ENCODE data around the gene SHB. TPM values are rescaled to one million over a fixed set of nuclear protein-coding genes. Genes with fewer than 3 reads are reported as not detected.

SHB gene
- total RNA-seq, 2 donors from 2014 or later = 28.1 to 38.1 TPM

DNA sequence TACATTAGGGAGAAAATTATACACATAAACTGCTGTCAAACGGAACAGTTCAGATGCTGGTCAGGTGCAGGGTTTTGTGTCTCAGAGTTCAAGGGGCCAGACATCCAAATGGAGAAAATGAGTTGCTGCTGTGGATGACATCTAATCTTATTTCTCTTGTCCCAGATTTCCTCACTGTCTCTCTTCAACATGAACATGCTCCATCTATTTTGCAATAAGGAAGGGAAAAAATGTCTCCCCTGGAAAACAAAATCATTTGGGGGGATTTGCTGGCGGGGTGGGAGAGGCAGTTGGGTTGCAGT, 51.2 kb downstream of the SHB start:
- peak overlapping the region; percentile 89 for H3K27ac ChIP-seq (ENCODE audit: low read depth, low read length)
- TF ChIP-seq, protein P1, sequence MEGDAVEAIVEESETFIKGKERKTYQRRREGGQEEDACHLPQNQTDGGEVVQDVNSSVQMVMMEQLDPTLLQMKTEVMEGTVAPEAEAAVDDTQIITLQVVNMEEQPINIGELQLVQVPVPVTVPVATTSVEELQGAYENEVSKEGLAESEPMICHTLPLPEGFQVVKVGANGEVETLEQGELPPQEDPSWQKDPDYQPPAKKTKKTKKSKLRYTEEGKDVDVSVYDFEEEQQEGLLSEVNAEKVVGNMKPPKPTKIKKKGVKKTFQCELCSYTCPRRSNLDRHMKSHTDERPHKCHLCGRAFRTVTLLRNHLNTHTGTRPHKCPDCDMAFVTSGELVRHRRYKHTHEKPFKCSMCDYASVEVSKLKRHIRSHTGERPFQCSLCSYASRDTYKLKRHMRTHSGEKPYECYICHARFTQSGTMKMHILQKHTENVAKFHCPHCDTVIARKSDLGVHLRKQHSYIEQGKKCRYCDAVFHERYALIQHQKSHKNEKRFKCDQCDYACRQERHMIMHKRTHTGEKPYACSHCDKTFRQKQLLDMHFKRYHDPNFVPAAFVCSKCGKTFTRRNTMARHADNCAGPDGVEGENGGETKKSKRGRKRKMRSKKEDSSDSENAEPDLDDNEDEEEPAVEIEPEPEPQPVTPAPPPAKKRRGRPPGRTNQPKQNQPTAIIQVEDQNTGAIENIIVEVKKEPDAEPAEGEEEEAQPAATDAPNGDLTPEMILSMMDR (conservative IDR thresholded peaks at IDR 0.05) = no peak
- Mint-ChIP-seq H3K36me3 (ENCODE audit: low read depth) (peaks cover 39% of the 10 kb centered on the region), H3K27ac (peak overlapping the region; percentile 83), H3K27me3 (ENCODE audit: insufficient read depth) (no peaks in the 10 kb centered on the region), H3K9me3 (no peaks in the 10 kb centered on the region), H3K4me3 (peak overlapping the region; percentile 20), H3K4me1 (peaks cover 52% of the 10 kb centered on the region)
- H3K36me3 ChIP-seq (ENCODE audit: control insufficient read depth, insufficient read depth, low read length) = peaks cover 48% of the 10 kb centered on the region
- H3K4me1 ChIP-seq (ENCODE audit: control insufficient read depth, insufficient read depth, low read length) = peaks cover 27% of the 10 kb centered on the region
- no peaks in the 10 kb centered on the region for H3K27me3 ChIP-seq (ENCODE audit: control insufficient read depth, insufficient read depth, low read length, poor library complexity, severe bottlenecking)
- DNase-seq = no peak
- WGBS, 2 experiments (ENCODE audit: insufficient coverage in 1 of 2, insufficient read length in 1 of 2) = 83 to 100% methylated on average over 1 to 2 of the region's 2 CpGs
- no peaks in the 10 kb centered on the region for H3K9me3 ChIP-seq (ENCODE audit: control insufficient read depth, low read length)
- no peak overlapping the region for H3K4me3 ChIP-seq (ENCODE audit: low read length)
- no peak overlapping the region for H3K9ac ChIP-seq (ENCODE audit: extremely low read depth, low read length, poor library complexity, severe bottlenecking)

DNA sequence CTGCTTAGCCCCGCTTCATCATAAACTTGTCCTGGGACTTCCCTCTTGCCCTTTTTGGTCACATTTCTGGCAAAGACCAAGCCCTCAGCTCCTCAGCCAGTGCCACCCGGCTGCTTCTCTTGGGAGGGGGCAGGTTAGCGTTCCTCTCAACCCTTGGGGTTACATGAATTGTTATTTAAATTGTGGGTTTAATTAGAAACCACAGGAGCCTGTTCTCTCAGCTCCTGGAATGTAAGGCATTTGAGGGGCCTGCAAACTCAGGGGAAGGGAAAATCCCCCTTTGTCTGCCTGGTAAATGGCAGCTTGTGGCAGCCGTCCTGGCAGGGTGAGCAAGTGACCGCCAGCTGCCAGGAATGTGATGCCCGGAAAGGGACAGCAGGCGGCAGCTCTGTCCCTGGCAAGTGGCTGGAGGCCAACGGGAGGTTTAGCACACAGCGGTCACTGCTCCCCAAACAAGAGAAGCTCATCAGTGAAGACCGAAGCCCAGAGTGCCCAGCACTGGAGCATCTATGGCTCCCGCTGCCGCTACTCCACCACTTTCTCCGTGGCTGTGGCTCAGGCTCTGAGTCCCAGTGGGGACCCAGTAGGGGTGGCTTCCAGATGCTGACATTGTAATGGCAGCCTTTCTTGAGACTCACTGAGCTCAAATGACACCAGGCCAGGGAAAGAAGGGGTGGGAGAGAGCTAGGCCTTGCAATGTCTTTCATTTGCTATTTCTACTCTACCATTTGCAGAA, 51.7 kb downstream of the SHB start:
- H3K36me3 Mint-ChIP-seq (ENCODE audit: low read depth) = peaks cover 42% of the 10 kb centered on the region

DNA sequence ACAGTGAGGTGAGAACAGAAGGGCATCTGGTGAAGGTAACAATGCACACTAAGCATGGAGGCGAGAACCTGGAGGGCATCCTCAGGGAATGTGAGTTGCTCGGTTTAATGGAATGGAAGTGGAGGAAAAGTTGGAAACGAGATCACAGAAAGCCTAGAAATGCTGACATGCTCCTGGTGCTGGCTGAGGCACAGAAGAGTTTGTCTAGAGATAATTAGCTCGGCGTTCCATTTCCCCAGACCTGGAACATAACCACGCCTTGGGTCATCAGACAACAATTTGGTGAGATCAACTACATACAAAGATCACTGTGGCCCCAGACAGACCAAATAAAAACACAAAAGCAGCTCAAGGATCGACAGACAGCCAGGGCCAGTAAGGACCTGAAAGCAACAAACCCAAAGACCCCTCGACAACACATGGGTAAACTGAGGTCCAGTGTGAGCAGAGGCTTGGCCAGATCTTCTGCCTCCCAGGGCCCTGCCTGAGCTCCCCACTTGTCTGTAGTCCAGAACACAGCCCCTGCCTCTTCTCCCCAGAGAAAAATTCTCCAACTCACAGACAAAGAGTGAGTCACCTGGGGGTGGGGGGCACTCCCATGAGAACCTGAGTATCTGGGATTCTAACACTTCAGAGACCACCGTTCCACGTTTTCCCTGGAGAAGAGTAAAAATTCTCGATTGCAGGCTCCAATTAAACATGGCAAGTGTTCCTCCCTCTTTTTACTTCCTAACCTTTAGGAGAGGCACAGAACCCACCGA, 52.5 kb downstream of the SHB start:
- H3K27ac ChIP-seq (ENCODE audit: low read depth, low read length) = peak overlapping the region; percentile 89
- H3K27ac Mint-ChIP-seq = peak overlapping the region; percentile 83
- H3K9ac ChIP-seq (ENCODE audit: extremely low read depth, low read length, poor library complexity, severe bottlenecking) = no peak overlapping the region
- H3K36me3 Mint-ChIP-seq (ENCODE audit: low read depth) = peaks cover 35% of the 10 kb centered on the region
- DNase-seq = no peak
- H3K36me3 ChIP-seq (ENCODE audit: control insufficient read depth, insufficient read depth, low read length) = peaks cover 51% of the 10 kb centered on the region
- H3K4me1 Mint-ChIP-seq = peaks cover 52% of the 10 kb centered on the region
- H3K4me1 ChIP-seq (ENCODE audit: control insufficient read depth, insufficient read depth, low read length) = peaks cover 27% of the 10 kb centered on the region
- H3K27me3 ChIP-seq (ENCODE audit: control insufficient read depth, insufficient read depth, low read length, poor library complexity, severe bottlenecking) = no peaks in the 10 kb centered on the region
- no peak overlapping the region for H3K4me3 ChIP-seq (ENCODE audit: low read length)
- H3K9me3 Mint-ChIP-seq = no peaks in the 10 kb centered on the region
- peak overlapping the region; percentile 20 for H3K4me3 Mint-ChIP-seq
- TF ChIP-seq, protein P1 (conservative IDR thresholded peaks at IDR 0.05) = no peak
- WGBS, 2 experiments (ENCODE audit: insufficient coverage in 1 of 2, insufficient read length in 1 of 2) = 75% methylated on average over 9 to 12 of the region's 12 CpGs
- H3K9me3 ChIP-seq (ENCODE audit: control insufficient read depth, low read length) = no peaks in the 10 kb centered on the region
- H3K27me3 Mint-ChIP-seq (ENCODE audit: insufficient read depth) = no peaks in the 10 kb centered on the region

More for the DNA sequence above, 51.7 kb downstream of the SHB start:
- Histone ChIP-seq H3K27ac (ENCODE audit: low read depth, low read length) (peak overlapping the region; percentile 89), H3K4me1 (ENCODE audit: control insufficient read depth, insufficient read depth, low read length) (peaks cover 27% of the 10 kb centered on the region), H3K36me3 (ENCODE audit: control insufficient read depth, insufficient read depth, low read length) (peaks cover 48% of the 10 kb centered on the region), H3K27me3 (ENCODE audit: control insufficient read depth, insufficient read depth, low read length, poor library complexity, severe bottlenecking) (no peaks in the 10 kb centered on the region), H3K9me3 (ENCODE audit: control insufficient read depth, low read length) (no peaks in the 10 kb centered on the region), H3K9ac (ENCODE audit: extremely low read depth, low read length, poor library complexity, severe bottlenecking) (no peak overlapping the region), H3K4me3 (ENCODE audit: low read length) (no peak overlapping the region)
- DNase-seq = peak; percentile 95
- TF ChIP-seq, protein P1 (conservative IDR thresholded peaks at IDR 0.05) = peak; percentile 76
- H3K27me3 Mint-ChIP-seq (ENCODE audit: insufficient read depth) = no peaks in the 10 kb centered on the region
- H3K4me3 Mint-ChIP-seq = peak overlapping the region; percentile 20
- H3K9me3 Mint-ChIP-seq = no peaks in the 10 kb centered on the region
- H3K27ac Mint-ChIP-seq = peak overlapping the region; percentile 83
- H3K4me1 Mint-ChIP-seq = peaks cover 52% of the 10 kb centered on the region
- WGBS, 2 experiments (ENCODE audit: insufficient coverage in 1 of 2, insufficient read length in 1 of 2) = 40 to 47% methylated on average over 10 to 13 of the region's 13 CpGs

All from endodermal cell (in vitro differentiated cells).